ENCODE results near the gene TMEM204.

Gene TMEM204

DNA sequence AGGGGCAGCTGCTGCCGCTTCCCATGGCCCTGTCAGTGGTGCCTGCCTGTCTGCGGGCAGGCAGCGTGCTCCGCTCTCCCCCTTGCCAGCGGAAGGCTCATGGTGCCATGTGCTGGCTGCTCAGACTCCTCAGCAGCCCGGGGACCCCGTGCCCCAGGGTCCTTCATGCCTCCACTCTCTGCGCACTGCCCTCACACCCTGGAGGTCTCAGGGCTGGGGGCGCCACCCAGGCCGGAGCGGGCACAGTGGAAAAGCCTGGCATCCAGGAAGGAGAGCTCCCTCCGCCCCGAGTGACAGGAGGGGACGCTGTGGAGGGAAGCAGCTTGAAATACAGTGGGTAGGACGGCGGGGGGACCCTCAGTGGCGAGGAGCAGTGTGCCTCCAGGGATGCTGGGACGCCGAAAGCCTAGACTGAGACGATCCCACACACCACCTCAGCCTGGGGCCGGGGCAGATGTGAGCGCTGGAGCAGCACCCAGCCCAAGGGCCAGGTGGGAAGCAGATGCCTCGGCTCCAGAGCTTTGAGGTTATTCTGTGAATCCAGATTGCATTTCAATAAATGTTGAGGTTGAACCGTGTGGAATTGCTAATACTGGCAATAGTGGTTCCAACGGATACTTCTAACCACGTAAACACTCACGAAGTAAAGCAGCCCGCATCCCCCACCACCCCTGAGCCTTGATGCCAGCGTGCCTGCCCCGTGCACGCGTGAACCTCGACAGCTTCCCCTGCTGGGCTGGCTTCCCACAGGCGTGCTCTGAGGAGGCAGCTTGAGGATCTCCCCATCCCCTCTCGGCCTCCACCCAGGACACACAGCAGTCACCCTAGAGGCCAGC, 6.5 kb downstream of the TMEM204 start:
- no peak for DNase-seq

DNA sequence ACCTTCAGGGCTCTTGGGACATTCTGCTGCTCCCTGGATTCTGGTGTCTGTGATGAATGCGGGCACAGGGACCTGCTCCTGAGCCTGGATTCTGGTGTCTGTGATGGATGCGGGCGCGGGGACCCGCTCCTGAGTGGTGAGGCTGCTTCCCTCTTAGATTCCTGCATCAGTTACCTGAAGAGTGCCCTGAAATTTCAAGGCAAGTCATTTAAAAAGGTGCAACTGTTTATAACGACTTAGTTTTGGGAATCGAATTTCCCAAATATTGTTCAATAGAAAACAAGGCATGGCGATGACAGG, 7.0 kb downstream of the TMEM204 start:
- no peak for DNase-seq

DNA sequence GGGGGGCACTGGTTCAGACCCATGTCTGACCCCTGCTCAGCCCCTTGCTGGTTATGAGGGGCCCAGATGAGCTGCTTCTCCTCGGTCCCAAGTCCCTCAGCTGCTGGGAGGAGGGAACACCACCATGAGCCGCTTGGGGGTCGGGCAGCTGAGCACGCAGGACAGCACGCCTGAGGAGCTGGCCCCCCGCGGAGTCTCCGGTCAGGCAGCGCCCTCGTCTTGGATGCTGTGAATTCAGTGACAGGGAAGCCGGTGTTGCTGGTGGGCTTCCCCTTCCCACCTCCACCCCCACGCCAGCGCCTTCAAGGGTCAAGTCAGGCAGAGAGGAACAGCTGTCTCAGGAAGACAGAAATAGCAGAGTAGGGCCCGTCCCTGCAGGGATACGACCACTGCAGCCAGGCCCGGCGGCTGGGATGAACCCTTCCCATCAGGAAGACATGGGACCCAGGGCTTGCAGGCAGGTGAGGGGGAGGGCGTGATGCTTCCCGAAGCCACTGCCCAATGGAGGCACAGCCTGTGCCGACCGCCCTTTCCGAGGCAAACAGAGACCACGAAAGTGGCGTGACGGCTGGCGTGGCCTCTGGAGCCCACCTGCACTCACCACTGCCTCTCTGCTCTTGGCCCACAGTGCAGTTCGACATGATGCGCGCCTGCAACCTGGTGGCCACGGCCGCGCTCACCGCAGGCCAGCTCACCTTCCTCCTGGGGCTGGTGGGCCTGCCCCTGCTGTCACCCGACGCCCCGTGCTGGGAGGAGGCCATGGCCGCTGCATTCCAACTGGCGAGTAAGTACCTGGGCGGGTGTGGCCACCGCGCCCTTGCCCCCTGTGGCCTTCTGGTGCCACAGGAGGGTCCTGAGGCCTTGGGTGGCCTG, 8.1 kb downstream of the TMEM204 start:
- DNase-seq, result no peak

DNA sequence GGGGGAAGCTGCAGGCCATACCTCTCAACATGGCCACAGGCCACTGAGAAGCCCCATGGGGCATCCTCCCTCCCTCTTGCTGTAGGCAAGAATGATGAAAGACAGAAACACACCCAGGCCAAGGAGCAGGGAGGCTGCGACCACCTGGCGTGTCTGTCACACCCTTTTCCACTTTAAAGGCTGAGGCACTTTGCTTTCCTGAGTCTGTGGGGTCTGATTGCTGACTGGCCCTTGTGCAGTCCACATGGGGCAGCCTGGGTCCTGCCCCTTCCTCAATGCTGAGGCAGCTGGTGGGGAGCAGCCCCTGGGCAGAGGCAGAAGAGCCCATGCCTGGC, 8.7 kb downstream of the TMEM204 start:
- no peak for DNase-seq

DNA sequence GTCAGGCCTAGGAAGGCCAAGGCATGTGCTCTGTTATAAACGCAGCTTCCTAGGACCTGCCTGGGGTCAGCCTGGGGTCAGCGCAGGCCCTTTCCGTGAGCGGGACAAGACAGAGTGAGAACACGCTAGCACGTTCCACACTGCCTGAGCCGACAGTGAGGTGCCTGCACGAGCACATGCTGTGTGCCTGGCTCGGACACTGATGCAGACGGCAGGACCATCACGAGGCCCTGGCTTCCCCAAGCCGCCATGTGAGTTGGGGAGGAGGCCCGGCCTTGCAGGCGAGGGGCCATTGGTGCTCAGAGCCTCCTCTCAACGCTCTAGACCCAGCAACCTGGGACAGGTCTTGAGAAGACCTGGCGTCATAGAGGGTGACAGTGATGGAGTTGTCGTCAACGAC, 9.1 kb downstream of the TMEM204 start:
- no peak for DNase-seq

DNA sequence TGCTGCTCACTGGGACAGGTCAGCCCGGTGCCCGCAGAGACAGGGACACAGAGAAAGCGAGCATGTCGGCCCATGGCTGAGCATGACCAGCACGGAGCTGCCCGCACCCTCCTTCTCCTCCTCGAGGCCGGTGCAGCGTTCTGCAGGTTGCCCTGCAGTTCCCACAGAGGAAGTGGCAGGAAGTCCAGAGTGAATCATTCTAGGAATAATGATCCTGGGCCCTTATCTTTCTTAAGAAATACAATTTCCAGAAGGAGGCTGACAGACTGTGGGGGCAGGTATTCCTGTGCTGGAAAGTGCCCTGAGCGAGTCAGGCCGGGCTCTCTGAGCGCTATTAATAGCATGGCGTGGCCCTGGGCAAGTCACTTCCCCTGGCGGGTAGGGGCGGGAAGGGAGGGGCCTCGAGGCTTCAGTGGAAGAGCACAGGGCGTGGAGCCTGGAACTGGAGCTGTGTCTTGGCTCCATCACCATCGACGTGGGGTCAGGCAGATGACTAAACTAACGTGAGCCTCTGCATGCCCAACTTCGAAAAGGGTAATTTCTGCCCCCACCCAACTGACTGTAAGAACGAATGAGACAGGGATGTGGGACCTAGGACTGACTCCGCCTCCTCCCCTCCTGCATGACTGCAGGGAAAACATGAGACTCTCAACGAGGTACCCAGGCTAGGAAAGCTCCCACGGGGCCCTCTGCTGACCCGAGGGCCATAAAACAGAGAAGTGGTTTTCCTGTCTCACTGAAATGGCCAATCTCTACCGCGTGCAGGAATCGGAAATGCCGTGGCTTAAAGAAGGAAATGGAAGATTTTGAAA, 9.8 kb downstream of the TMEM204 start:
- DNase-seq, result peak; percentile 84

DNA sequence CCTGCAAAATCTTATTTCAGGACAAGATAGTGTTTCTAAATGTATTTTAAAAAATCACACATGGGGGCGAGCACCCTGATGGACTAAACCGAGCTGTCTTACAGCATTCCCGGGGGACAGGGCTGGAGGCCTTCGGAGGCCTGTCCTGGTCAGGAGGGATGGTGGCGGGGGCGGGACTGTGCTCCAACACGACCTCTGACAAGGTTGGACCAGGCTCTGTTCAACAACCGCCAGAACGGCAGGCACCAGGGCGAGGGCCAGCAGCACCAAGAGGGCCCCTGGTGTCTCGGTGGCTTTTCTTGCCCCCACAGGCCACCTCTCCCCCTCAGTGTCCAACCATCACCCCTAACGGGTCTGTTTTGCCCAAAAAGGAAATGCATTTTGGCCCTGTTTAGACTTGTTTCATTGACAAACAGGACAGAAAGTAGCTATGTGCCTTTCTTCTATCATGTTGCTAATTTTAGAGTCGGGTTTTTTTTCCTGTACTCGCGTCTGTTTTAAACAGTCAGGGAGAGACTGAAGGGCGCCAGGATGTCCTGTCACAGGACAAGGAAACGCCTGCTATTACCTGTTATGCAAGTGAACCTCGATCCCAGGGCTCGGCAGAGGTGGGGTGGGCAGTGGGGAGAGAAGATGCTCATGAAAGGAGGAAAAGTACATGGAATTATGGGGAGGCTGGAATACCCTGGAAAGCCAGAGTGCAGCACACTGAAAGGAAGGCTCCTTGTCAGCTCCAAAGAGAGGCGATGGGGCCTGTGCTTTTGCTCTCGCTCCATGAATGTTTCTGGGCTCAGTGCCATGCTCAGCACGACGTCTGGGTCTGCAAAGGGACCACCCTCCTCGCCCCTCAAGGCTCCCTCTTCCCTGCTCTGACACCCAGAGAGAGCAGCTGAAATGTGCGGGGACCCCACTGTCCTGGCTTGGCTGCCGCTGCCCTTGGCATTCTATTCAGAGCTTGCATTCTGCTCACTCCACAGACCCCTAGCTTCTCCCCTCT, 11.9 kb downstream of the TMEM204 start:
- no peak for DNase-seq

DNA sequence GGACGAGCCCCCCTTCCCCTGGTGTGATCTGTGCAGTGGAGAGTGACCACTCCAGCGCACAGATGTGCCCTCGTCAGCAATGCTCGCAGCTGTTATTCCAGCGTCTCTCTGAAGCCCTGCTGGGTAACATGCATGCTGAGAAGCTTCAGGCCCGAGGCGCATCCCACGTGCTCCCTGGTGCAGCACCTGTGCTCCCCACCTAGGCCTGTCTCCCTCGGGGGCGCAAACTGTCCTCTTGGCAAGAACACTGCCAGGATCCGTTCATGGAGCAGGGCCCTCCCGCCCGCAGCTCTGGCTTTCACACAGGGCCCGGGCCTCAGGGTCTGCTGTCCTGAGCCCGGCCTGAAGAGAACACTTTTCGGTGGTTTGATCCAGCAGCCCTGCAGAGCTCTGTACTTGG, 13.0 kb downstream of the TMEM204 start:
- no peak for DNase-seq

DNA sequence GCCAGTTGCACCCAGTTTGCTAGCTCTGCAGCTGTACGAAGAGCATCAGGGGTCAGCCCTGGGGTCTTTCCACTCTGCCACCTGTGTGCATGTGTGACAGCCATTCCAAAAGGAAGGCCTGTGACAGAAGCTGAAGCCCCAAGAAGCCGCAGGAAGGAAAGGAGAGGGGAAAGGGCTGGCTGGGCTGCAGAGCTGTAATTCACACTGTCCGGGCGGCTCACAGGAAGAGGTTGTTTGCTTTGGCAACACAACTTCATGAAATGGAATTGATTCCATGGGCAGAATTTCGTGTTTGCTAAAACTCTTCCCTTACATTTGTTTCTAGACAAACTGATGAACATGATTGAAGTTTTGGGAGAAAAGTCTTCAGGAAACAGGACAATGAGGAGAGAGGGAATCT, 14.8 kb downstream of the TMEM204 start:
- DNase-seq, result no peak

DNA sequence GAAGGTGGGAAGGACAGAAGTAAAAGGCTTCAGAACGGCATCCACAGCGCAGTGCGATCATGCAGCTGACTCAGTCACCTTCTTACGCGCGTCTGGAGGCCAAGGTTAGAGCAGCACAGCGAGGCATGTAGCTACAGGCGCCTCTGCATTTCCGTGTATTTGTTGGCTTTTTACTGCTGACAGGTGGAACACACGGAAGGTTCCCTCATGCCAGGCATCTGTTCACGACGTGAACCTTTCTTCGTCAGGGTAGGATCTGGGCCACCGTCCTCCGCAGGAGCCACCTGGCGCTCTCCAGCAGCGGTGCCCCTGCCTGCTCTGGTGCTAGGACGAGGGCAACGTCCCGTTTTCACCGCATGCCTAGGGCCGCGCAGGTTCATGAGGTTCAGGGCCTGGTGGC, 15.3 kb downstream of the TMEM204 start:
- no peak for DNase-seq

DNA sequence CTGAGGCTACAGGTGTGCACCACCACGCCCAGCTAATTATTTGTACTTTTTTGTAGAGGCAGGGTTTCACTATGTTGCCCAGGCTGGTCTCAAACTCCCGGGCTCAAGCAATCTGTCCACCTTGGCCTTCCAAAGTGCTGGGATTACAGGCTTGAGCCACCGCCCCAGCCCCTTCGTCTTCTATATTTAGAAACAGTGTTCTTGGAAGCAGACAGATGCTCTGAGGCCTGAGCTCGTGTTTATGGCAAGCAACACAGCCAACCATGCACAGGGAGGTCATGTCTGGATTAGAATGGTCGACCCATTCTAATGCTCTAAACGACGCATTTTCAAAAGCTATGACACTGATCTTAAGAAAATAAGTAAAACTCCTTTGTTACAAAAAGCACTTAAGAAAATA, 16.6 kb downstream of the TMEM204 start:
- no peak for DNase-seq

DNA sequence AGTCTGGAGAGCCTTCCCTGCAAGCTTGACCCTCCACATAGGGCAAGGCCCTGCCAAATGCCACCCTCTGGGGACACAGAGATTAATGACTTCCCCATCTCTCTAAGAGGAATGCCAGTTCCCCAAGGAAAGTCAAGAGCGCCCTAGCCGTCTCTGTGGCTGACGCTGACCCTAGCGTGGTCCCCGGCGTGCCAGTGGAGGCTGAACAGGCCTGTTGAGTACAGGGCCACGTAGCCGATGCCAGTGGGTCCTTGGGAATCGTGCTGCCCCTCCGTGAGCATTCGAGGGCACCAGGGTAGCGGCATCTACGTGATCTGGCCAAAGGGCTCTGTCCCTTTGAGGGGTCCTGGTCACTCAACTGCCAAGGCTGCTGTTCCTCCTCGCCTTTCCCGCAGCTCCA, 17.2 kb downstream of the TMEM204 start:
- no peak for DNase-seq

DNA sequence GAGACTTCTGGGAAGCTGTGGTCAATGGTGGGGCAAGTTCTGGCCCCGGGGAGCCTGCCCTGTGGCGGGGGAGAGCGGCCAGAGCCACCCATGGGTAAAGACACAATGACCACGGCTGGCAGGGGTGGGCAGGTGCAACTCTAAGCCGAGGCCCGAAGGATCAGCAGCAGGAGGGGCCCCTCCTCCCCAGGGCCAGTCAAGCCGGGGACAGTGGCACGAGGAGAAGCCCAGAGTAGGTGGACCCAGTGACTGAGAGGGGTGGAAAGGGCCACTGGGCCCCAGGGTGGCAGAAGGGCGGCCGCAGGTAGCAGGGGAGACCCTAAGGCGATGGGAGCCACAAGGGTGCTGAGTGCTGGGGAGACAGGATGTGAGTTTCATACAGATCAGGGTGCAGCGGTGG, 17.7 kb downstream of the TMEM204 start:
- DNase-seq, result no peak

DNA sequence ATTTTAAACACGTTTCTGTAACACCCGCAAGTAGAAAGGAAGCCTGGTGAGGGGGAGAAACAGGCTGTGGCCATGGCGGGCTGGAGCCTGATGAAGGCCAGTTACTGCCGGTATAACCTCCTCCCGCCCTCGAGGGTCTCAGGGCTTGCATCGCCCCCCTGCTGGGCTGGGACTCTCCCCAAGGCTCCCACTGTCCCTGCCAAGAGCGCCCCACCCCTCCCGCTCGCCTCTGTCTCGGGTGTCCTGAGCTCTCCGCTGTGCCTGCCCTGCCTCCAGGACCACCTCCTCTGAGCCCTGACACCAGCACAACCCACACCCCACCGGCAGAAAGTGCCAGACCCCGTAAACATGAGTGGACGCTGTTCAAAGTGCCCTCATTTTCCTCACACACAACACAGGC, 18.7 kb downstream of the TMEM204 start:
- DNase-seq, result no peak

DNA sequence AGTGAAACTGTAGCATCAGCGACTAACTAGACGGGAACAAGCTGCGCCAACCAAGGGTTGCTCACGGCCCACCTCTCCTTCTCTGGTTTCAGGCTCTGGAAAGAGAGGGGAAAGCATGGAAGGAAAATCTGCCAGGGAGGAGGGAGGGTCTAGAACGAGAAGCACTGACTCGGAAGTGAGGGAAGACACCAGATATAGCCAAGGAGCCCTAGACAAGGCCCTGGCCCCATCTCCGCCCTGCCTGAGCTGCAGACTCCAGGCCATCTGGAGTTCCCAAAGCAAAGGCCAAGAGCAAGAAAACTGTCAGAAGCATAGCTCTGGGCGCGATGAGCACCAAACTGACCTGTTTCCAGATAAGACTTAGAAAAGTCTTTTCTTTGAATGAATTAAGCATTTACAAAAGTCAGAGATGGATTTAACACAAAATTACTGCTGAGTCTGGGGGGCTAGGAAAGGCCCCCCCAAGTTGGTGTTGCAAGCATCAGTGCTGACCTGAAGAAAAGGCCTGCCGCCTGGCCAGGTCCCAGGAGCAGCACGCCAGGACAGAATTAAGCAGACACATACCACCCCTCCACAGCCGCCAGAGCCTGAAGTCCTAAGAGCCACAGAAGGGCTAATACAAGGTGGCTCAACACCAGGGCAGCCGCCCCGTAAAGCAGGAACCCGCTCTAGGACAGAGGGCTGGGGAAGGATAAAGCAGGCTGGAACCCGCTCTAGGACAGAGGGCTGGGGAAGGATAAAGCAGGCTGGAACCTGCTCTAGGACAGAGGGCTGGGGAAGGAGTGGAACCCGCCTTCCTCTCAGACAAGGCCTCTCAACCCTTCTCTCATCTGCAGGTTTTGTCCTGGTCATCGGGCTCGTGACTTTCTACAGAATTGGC, 20.7 kb downstream of the TMEM204 start:
- DNase-seq, result no peak

DNA sequence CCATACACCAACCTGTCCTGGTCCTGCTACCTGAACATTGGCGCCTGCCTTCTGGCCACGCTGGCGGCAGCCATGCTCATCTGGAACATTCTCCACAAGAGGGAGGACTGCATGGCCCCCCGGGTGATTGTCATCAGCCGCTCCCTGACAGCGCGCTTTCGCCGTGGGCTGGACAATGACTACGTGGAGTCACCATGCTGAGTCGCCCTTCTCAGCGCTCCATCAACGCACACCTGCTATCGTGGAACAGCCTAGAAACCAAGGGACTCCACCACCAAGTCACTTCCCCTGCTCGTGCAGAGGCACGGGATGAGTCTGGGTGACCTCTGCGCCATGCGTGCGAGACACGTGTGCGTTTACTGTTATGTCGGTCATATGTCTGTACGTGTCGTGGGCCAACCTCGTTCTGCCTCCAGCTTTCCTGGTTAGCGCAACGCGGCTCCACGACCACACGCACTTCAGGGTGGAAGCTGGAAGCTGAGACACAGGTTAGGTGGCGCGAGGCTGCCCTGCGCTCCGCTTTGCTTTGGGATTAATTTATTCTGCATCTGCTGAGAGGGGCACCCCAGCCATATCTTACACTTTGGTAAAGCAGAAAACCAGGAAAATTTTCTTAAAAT, 21.5 kb downstream of the TMEM204 start:
- DNase-seq, result no peak

DNA sequence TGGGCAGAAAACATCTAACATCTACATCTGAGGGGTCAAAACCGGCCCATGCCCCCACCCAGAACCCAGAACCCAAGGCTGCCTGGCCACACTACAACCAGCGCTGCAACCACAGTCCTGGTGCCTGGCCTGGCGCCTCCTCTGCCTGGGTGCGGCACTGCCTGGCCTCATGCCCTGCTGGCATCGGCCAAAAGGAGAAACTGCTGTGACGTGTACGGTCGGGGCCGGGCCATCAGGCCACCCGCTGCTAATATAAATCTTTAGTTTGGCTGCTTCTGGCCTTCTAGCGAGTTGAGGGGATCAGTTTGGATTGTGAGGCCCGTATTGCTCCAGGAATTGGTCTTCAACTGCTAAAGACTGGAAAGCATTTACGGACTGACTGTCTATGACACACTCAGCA, 22.8 kb downstream of the TMEM204 start:
- DNase-seq, result no peak

DNA sequence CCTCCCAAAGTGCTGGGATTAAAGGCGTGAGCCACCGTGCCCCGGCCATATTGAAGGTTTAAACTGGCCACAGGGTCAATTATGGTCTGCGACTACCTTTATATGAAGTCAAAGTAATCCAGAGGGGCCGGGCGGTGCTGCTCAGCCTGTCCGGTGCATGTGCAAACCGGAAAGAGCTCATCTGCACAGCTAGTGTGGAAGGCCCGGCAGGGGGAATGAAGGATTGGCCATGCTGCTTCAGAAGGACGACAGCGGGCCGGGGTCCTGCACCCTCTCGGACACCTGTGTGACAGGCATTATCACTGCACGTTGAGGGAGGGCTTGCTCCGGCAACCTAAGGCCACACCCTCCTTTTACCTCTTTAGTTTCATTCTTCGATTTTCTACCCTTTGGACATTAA, 23.6 kb downstream of the TMEM204 start:
- no peak for DNase-seq

DNA sequence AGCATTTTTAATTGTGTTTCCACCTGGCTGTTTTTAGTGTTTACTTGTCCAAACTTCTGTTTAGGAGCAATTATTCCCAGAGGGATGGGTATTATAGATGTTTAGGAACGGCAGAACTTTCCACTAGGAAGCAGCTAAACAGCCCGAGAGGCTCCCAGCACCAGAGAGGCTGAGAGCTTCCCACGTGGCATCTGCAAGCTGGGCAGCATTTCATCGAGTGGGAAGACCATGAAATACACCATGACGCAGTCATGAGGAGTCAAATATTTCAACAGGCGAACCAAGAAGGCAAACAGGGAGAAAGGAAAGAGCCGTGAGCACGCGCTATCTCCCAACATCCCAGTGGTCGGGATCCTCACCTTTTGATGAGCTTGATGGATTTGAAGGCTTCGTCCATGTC, 24.1 kb downstream of the TMEM204 start:
- DNase-seq, result no peak

DNA sequence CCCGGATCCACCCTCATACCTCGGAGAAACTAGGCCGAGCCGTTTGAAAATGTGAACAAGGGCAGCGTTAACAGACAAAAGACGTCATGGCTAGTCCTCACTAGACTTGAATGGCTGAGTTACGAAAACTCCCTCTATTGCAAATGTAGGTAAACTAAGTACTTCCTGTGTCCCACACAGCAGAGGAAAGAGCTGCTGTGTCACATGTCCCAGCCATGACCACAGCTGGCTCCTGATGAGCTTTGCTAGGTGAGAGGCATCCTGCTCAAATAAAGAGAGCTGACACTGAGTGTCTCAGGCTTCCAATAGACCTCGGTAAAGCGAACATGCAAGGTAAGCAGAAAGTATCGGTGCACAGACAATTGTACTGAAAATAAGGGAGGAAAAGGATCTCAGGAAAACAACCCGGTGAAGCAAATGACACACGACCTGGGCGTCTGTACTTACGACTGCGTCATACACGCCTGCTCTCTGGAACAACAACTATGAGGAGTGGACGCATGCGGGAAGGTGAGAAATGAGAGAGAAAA, 26.0 kb downstream of the TMEM204 start:
- no peak for DNase-seq

DNA sequence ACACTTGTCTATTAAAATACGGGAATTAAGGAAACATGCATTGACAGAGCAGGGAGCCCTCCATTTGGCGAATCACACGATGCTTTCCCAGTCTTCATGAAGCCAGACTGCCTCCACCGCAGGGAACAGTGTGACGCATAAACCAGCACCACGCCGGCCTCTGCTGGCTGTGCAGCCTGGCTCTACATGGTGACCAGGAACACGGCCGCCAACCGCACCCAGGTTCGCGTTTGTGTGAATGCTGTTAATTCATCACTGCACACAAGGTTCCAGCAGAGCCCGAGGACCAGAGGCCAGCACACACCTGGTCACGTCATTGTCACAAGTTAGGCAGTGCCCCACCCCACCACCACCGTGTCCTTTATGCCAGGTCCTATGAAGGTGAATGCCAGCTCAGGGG, 26.7 kb downstream of the TMEM204 start:
- DNase-seq, result no peak
